LNCaP clone FGC (cell line): ENCODE results near the gene FOXN3.
A peak's percentile ranks its signal among the peaks of the same experiment; 100 is the strongest.
"Not testable (repeated sequence)": the region's sequence is repeated elsewhere in the genome, so short reads cannot be mapped to it uniquely, and the experiment has no call there.

Experiments used
- DNase-seq: peaks from one replicate; pipeline ENCODE4 v3.0.0-alpha.2; 2011; ENCODE audit warnings: low read depth
- H3K4me3 ChIP-seq: 2 replicates; pipeline ENCODE4 v1.5.1; 2011; ENCODE audit warnings: mild to moderate bottlenecking, low read depth, low read length, control low read depth
- TF ChIP-seq, protein P1 (sequence below): IDR thresholded peaks from 2 replicates; pipeline ENCODE4 v1.5.1; 2012; ENCODE audit warnings: mild to moderate bottlenecking; ENCODE audit not compliant: control insufficient read depth, insufficient read depth; ENCODE audit errors: extremely low read depth

The FOXN3 gene

DNA sequence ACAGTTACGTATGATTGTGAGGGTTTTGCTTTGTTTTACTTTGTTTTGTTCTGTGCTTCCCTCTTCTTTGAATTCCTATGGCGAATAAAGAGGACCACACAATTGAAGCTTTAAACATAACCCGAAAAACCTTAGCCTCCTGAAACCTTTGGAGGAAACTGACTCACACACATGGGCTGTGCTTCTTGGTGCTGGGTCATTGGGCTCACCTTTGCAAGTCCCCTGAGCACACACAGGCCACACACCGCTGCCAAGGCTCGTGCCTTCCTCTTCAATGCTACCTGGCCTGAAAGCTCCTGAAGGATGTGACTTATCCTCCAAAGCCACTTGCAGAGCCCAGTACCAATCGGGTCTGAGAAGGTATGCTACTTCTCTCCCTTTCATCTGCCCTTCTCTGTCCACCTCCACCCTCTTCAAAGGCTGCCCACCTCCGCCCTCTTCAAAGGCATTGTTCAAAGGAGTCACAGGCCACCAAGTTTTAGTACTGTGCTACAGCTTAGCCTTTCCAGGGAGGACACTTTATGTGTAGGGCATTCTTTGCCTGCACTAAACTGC, 114.6 kb downstream of the FOXN3 start:
- TF ChIP-seq, protein P1, sequence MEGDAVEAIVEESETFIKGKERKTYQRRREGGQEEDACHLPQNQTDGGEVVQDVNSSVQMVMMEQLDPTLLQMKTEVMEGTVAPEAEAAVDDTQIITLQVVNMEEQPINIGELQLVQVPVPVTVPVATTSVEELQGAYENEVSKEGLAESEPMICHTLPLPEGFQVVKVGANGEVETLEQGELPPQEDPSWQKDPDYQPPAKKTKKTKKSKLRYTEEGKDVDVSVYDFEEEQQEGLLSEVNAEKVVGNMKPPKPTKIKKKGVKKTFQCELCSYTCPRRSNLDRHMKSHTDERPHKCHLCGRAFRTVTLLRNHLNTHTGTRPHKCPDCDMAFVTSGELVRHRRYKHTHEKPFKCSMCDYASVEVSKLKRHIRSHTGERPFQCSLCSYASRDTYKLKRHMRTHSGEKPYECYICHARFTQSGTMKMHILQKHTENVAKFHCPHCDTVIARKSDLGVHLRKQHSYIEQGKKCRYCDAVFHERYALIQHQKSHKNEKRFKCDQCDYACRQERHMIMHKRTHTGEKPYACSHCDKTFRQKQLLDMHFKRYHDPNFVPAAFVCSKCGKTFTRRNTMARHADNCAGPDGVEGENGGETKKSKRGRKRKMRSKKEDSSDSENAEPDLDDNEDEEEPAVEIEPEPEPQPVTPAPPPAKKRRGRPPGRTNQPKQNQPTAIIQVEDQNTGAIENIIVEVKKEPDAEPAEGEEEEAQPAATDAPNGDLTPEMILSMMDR, result no peak
- DNase-seq, result no peak
- H3K4me3 ChIP-seq, result no peak overlapping the region

DNA sequence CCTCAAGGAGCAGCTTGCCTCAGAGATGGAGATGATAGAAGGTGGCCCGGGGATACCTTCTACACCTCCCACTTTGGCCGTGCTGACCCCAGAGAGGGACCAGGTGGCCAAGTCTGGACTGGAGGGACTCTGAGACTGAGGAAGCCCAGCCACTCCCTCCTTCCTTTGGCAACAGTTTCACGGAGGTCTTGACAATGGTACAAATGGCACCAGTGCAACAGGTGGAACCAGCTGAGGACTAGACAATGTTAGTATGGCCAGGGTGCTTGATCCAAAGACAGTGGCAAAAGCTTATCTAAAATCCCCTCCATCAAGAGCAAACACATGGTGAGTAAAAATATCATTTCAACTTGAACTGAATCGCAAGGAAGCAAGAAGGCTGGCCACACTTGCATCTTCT, 117.4 kb downstream of the FOXN3 start:
- TF ChIP-seq, protein P1, result no peak
- no peak for DNase-seq
- H3K4me3 ChIP-seq, result no peak overlapping the region

DNA sequence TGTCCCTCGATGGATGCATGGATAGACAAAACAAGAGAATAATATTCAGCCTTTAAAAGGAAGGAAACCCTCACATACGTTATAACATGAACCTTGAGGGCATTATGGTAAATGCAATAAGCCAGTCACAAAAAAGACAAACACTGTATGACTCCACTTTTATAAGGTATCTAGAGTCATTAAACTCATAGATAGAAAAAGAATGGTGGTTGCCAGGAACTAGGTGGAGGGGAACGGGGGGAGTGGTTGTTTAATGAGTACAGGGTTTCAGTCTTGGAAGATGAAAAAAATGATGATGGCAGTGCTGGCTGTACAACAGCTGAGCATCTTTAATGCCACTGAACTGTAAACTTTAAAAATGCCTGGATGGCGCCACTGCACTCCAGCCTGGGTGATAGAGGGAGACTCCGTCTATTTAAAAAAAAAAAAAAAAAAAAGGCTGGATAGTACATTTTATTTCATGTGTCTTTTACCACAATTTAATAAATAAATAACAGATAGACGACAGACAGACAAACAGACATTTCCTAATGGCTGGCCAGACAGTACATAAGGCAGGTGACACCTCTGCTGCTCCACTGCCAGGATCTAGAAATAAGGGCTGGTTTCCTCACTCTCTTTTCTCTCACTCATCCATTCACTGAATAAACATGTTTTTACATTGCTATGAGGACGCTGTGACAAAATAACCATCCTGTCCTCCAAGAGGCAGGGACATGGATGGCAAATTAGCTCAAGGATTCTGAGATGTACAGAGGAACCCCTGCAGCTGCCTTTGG, 118.8 kb downstream of the FOXN3 start:
- no peak overlapping the region for H3K4me3 ChIP-seq
- peak; percentile 65 for DNase-seq
- TF ChIP-seq, protein P1, result no peak

DNA sequence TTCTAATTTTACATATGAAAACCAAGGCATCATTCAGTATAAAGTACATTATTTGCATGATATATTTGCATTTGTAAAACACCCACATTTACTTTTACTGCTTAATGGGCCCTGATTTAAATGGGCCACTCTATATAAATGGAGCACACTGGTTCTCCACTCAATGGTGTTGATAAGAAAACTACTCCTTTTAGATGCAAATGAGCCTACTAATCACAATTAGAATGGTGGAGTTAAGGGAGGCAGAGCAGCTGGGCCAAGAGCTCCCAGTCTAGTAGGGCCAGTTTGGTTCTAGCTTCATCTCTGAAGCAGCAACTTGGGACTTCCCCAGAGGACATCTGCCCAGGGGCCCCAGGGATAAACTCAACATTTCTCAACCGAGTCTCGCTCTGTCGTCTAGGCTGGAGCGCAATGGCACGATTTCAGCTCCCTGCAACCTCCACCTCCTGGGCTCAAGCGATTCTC, 120.7 kb downstream of the FOXN3 start:
- TF ChIP-seq, protein P1, result no peak
- no peak overlapping the region for H3K4me3 ChIP-seq
- no peak for DNase-seq

DNA sequence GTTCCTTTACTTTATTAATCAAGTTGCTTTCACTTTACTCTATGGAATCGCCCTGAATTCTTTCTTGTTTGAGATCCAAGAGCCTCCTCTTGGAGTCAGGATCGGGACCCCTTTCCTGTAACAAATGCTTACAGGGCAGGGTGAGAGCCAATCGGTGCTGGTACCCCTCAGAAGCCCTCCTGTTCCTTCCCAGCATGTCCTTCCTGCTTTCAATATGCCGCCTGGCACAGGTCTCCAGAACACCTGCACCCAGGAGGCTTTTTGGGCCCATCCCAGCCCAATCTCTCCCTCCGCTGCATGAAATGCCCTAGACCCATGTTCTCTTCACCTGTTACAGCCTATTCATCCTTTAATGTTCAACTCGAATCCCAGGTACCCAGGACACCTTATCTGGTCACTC, 122.2 kb downstream of the FOXN3 start:
- no peak for DNase-seq
- H3K4me3 ChIP-seq, result no peak overlapping the region
- TF ChIP-seq, protein P1, result no peak

DNA sequence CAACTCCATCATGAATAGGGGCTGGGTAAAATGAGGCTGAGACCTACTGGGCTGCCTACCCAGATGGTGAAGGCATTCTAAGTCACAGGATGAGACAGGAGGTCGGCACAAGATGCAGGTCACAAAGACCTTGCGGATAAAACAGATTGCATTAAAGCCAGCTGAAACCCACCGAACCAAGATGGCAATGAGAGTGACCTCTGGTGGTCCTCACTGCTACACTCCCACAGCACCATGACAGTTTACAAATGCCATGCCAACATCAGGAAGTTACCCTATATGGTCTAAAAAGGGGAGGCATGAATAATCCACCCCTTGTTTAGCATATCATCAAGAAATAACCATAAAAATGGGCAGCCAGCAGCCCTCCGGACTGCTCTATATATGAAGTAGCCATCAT, 122.6 kb downstream of the FOXN3 start:
- DNase-seq, H3K4me3 ChIP-seq: not testable (repeated sequence)

DNA sequence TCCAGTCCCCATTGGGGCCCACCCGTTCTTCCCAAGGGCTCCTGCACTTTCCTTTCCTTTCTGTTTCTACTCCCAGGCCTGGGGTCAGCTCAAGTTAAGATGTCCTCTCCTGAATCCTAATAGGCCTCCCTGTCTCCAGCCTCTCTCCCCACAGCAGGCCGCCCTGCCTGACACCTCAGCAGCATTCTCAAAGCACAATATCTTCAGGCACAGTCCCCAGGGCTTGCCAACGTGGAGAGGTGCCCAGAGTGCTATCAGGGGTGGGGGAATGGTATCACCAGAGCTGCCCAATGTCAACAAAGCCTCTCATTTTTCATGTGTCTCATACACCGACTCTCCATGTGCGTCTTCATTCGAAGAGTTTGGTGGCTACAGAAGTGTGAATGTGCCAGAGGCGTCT, 123.0 kb downstream of the FOXN3 start:
- DNase-seq, result no peak
- TF ChIP-seq, protein P1, result no peak
- no peak overlapping the region for H3K4me3 ChIP-seq
